Spleen (tissue), 11 donors: ENCODE data around the gene MAPKBP1. TPM values are rescaled to one million over a fixed set of nuclear protein-coding genes. Genes with fewer than 3 reads are reported as not detected.

Experiments
- DNase-seq: peaks from one replicate; pipeline ENCODE4 v3.0.0-alpha.2; 2020
- H3K27ac ChIP-seq, 8 donors: fragments of 200-600 bp; sonication (generic) in 7 of 8; 1 replicate in 4 of 8; 2 replicates in 4 of 8; pipeline versions ENCODE4 v1.5.0 to v1.8.0; 2016 to 2021; ENCODE audit warnings: inconsistent platforms in 4 of 8, mild to moderate bottlenecking in 4 of 8, moderate library complexity in 1 of 8
- H3K27me3 ChIP-seq, 7 donors: fragments of 200-600 bp; sonication (generic) in 6 of 7; replicated peaks in 1 of 7; 1 replicate in 4 of 7; 2 replicates in 3 of 7; pipeline versions ENCODE4 v1.5.0 to v1.8.0; 2016 to 2021; ENCODE audit warnings: inconsistent platforms in 3 of 7, mild to moderate bottlenecking in 1 of 7
- H3K36me3 ChIP-seq, 6 donors: fragments of 200-600 bp; sonication (generic) in 5 of 6; 1 replicate in 4 of 6; 2 replicates in 2 of 6; pipeline versions ENCODE4 v1.5.0 to v1.8.0; 2016 to 2021; ENCODE audit warnings: inconsistent platforms in 2 of 6
- H3K4me1 ChIP-seq, 6 donors: fragments of 200-600 bp; sonication (generic) in 5 of 6; 1 replicate in 3 of 6; 2 replicates in 3 of 6; pipeline versions ENCODE4 v1.5.0 to v1.8.0; 2016 to 2021; ENCODE audit warnings: inconsistent platforms in 3 of 6
- H3K4me3 ChIP-seq, 8 donors: fragments of 200-600 bp; sonication (generic) in 7 of 8; 1 replicate in 4 of 8; 2 replicates in 4 of 8; pipeline versions ENCODE4 v1.5.0 to v1.8.0; 2016 to 2021; ENCODE audit warnings: inconsistent platforms in 4 of 8, mild to moderate bottlenecking in 4 of 8, moderate library complexity in 2 of 8
- H3K9me3 ChIP-seq, 8 donors: fragments of 200-600 bp; sonication (generic) in 7 of 8; 1 replicate in 4 of 8; 2 replicates in 4 of 8; pipeline versions ENCODE4 v1.5.0 to v1.8.0; 2016 to 2021; ENCODE audit warnings: inconsistent platforms in 4 of 8
- CTCF ChIP-seq, 11 experiments: fragments of 200-600 bp in 7 of 11; fragments of 450-650 bp in 4 of 11; sonication (generic) in 4 of 11; IDR thresholded peaks in 8 of 11; conservative IDR thresholded peaks in 3 of 11; 1 replicate in 7 of 11; 2 replicates in 4 of 11; pipeline versions ENCODE4 v1.4.0 to v1.8.0; 2016 to 2021; ENCODE audit warnings: antibody characterized with exemption in 11 of 11, inconsistent platforms in 4 of 11, mild to moderate bottlenecking in 1 of 11
- POLR2A ChIP-seq, 3 donors: fragments of 450-650 bp; IDR thresholded peaks; one replicate each; pipeline ENCODE4 v1.5.1; 2017; ENCODE audit warnings: antibody characterized with exemption in 3 of 3, mild to moderate bottlenecking in 1 of 3
- POLR2AphosphoS5 ChIP-seq, 3 donors: sonication (generic); formaldehyde crosslinking; IDR thresholded peaks; one replicate each; pipeline ENCODE4 v1.5.1; 2017; ENCODE audit warnings: antibody characterized with exemption in 3 of 3
- WGBS, 5 donors: extraction: QIAGEN DNeasy Blood & Tissue Kit in 3 of 5; methylation state at CpG; one replicate each; pipeline versions ENCODE4 v1.1.5 to v1.1.7; 2013 to 2018; 5-methylcytosine and 5-hydroxymethylcytosine counted together
- intact Hi-C: fragments of 100-400 bp; cut with DNase I; formaldehyde crosslinking; loops from one replicate; pipeline ENCODE4 v1.15.0; 2023; ENCODE audit warnings: low total_unique reads
- polyA plus RNA-seq, 3 donors: library from polyadenylated mRNA; stranded (reverse); fragments of 200-250 nt; gene quantifications; one replicate each; pipeline ENCODE4 v1.2.1, GENCODE V29; 2013
- total RNA-seq, 7 donors: library from RNA; depleted of rRNA in 3 of 7; stranded (reverse); fragments of >200 nt in 3 of 7; fragmentation: NEBNext Ultra II Directional in 4 of 7; extraction: Animal tissue kit (Norgen Biotek cat#: 25700) in 4 of 7; gene quantifications; one replicate each; pipeline versions ENCODE4 v1.1.0 to v1.2.1, GENCODE V29; 2016 to 2021
- donor health status: healthy with polysubstance abuse.
- donor health status: DM: no; HTN: no; CAD: no; lungs with moderate emphysema.
- donor health status: DM: no; HTN: no; CAD: no.
- donor health status: Bipolar disorder and iron deficiency.
- donor health status: healthy.
- donor health status: DM: no; HTN: no; CAD: no.
- donor health status: DM: yes; HTN: yes; CAD: no.

The MAPKBP1 gene
- total and polyA plus RNA-seq, 10 donors = 2.4 to 44.5 (median 26.0) TPM

GRCh38 chr15:41817781-41818180 is 43.5 kb downstream of the MAPKBP1 start:
- peaks cover 0 to 100% (median 80%) of the 10 kb centered on the region in 6 donors for H3K36me3 ChIP-seq
- H3K27ac ChIP-seq = no peak overlapping the region
- H3K4me1 ChIP-seq = no peaks in the 10 kb centered on the region
- 85 to 97% (median 93%) methylated on average over 6 of the region's 6 CpGs for WGBS, 5 donors
- no peaks in the 10 kb centered on the region for H3K9me3 ChIP-seq
- H3K27me3 ChIP-seq = no peaks in the 10 kb centered on the region
- H3K4me3 ChIP-seq = no peak overlapping the region
- TF ChIP-seq CTCF (IDR thresholded peaks at IDR 0.05 in 8 of 11, conservative IDR thresholded peaks at IDR 0.05 in 3 of 11) (no peak), POLR2A (IDR thresholded peaks at IDR 0.05) (no peak)
- DNase-seq = no peak
- intact Hi-C loops = loop anchor here (10.0 kb wide), 1 partner anchor 87 kb away; no protein-coding TSS in a partner anchor

- no peak for DNase-seq
- no peaks in the 10 kb centered on the region for H3K27me3 ChIP-seq
- H3K36me3 ChIP-seq = peaks cover 0 to 100% (median 80%) of the 10 kb centered on the region in 6 donors
- no peak for TF ChIP-seq CTCF (IDR thresholded peaks at IDR 0.05 in 8 of 11, conservative IDR thresholded peaks at IDR 0.05 in 3 of 11)
- TF ChIP-seq POLR2AphosphoS5 (IDR thresholded peaks at IDR 0.05) = no peak
- no peak for TF ChIP-seq POLR2A (IDR thresholded peaks at IDR 0.05)
- H3K9me3 ChIP-seq = no peaks in the 10 kb centered on the region
- WGBS, 5 donors = 80 to 91% (median 85%) methylated on average over 9 of the region's 9 CpGs
- no peak overlapping the region for H3K4me3 ChIP-seq
- H3K4me1 ChIP-seq = no peaks in the 10 kb centered on the region
- intact Hi-C loops = loop anchor here (10.0 kb wide), 1 partner anchor 85 kb away; no protein-coding TSS in a partner anchor
- no peak overlapping the region for H3K27ac ChIP-seq
Observed at GRCh38 chr15:41819455-41820050, 45.3 kb downstream of the MAPKBP1 start.

- TF ChIP-seq POLR2AphosphoS5 (IDR thresholded peaks at IDR 0.05) = no peak
- no peak for TF ChIP-seq POLR2A (IDR thresholded peaks at IDR 0.05)
- no peak for TF ChIP-seq CTCF (IDR thresholded peaks at IDR 0.05 in 8 of 11, conservative IDR thresholded peaks at IDR 0.05 in 3 of 11)
- 83 to 97% (median 96%) methylated on average over 5 to 6 of the region's 6 CpGs for WGBS, 5 donors
- peak; percentile 58 for DNase-seq
- Histone ChIP-seq H3K4me1 (no peaks in the 10 kb centered on the region), H3K36me3 (peaks cover 0 to 100% (median 72%) of the 10 kb centered on the region in 6 donors), H3K27me3 (no peaks in the 10 kb centered on the region), H3K27ac (no peak overlapping the region), H3K4me3 (no peak overlapping the region), H3K9me3 (no peaks in the 10 kb centered on the region)
- intact Hi-C loops = no loop called here
Observed at GRCh38 chr15:41820791-41821423, 46.6 kb downstream of the MAPKBP1 start.

- intact Hi-C loops = no loop called here
- WGBS, 5 donors = 80 to 96% (median 90%) methylated on average over 3 to 4 of the region's 4 CpGs
- no peak for DNase-seq
- Histone ChIP-seq H3K9me3 (no peaks in the 10 kb centered on the region), H3K4me3 (no peak overlapping the region), H3K27me3 (no peaks in the 10 kb centered on the region), H3K4me1 (peaks cover 0 to under 1% (median 0%) of the 10 kb centered on the region in 6 donors), H3K36me3 (peaks cover 0 to 91% (median 65%) of the 10 kb centered on the region in 6 donors), H3K27ac (no peak overlapping the region)
- TF ChIP-seq POLR2A (IDR thresholded peaks at IDR 0.05) (no peak), POLR2AphosphoS5 (IDR thresholded peaks at IDR 0.05) (no peak), CTCF (IDR thresholded peaks at IDR 0.05 in 8 of 11, conservative IDR thresholded peaks at IDR 0.05 in 3 of 11) (no peak)
Observed at GRCh38 chr15:41821831-41822230, 47.5 kb downstream of the MAPKBP1 start.
